HEK293T (cell line): ENCODE data around the gene BGN.

Experiments used
- BHLHE40 ChIP-seq: fragments of 450-650 bp; IDR thresholded peaks from 2 replicates; pipeline ENCODE4 v1.6.1; 2016; ENCODE audit warnings: mild to moderate bottlenecking, moderate library complexity, borderline replicate concordance
- ELF4 ChIP-seq: fragments of 450-650 bp; IDR thresholded peaks from 2 replicates; pipeline ENCODE4 v1.6.1; 2017; ENCODE audit warnings: antibody characterized with exemption
- FOXA1 ChIP-seq: fragments of 450-650 bp; IDR thresholded peaks from 2 replicates; pipeline ENCODE4 v1.6.1; 2016; ENCODE audit warnings: mild to moderate bottlenecking
- FOXK2 ChIP-seq: fragments of 450-650 bp; IDR thresholded peaks from 2 replicates; pipeline ENCODE4 v1.6.1; 2016; ENCODE audit warnings: mild to moderate bottlenecking
- FOXM1 ChIP-seq: fragments of 450-650 bp; IDR thresholded peaks from 2 replicates; pipeline ENCODE4 v1.6.1; 2017; ENCODE audit warnings: mild to moderate bottlenecking, borderline replicate concordance
- HDGF ChIP-seq: fragments of 450-650 bp; IDR thresholded peaks from 2 replicates; pipeline ENCODE4 v1.6.1; 2017; ENCODE audit warnings: antibody characterized with exemption, borderline replicate concordance
- NFRKB ChIP-seq: fragments of 450-650 bp; IDR thresholded peaks from 2 replicates; pipeline ENCODE4 v1.6.1; 2016; ENCODE audit warnings: mild to moderate bottlenecking, moderate library complexity
- PKNOX1 ChIP-seq: fragments of 450-650 bp; IDR thresholded peaks from 2 replicates; pipeline ENCODE4 v1.6.1; 2016
- SP1 ChIP-seq: fragments of 450-650 bp; IDR thresholded peaks from 2 replicates; pipeline ENCODE4 v1.6.1; 2017
- SUZ12 ChIP-seq: fragments of 450-650 bp; IDR thresholded peaks from 2 replicates; pipeline ENCODE4 v1.6.1; 2016; ENCODE audit warnings: mild to moderate bottlenecking
- TARDBP ChIP-seq: fragments of 450-650 bp; IDR thresholded peaks from 2 replicates; pipeline ENCODE4 v1.6.1; 2016

GRCh38 chrX:153510383-153510782 lies 15.6 kb downstream of the BGN start:
- TF ChIP-seq FOXK2 (no peak), ELF4 (no peak), PKNOX1 (no peak), NFRKB (no peak), HDGF (no peak), SUZ12 (no peak), BHLHE40 (no peak), SP1 (no peak), TARDBP (no peak), FOXA1 (no peak), FOXM1 (no peak)
